Subcutaneous adipose tissue (tissue), 4 donors: ENCODE results near the gene CDH4. TPM values are rescaled to one million over a fixed set of nuclear protein-coding genes. Genes with fewer than 3 reads are reported as not detected.

Experiments used
- total RNA-seq, 4 donors: library from RNA; depleted of rRNA; stranded (reverse); fragments of >200 nt; gene quantifications; one replicate each; pipeline ENCODE4 v1.1.0, GENCODE V29; 2016
- TF ChIP-seq, protein P1 (sequence below): fragments of 450-650 bp; IDR thresholded peaks from one replicate; pipeline ENCODE4 v1.5.1; 2016; ENCODE audit warnings: low read depth, mild to moderate bottlenecking, control low read depth, antibody characterized with exemption, moderate library complexity

The CDH4 gene
- total RNA-seq, 4 donors from 2014 or later = not detected

GRCh38 chr20:61909821-61910220, 657.8 kb downstream of the CDH4 start:
- TF ChIP-seq, protein P1, sequence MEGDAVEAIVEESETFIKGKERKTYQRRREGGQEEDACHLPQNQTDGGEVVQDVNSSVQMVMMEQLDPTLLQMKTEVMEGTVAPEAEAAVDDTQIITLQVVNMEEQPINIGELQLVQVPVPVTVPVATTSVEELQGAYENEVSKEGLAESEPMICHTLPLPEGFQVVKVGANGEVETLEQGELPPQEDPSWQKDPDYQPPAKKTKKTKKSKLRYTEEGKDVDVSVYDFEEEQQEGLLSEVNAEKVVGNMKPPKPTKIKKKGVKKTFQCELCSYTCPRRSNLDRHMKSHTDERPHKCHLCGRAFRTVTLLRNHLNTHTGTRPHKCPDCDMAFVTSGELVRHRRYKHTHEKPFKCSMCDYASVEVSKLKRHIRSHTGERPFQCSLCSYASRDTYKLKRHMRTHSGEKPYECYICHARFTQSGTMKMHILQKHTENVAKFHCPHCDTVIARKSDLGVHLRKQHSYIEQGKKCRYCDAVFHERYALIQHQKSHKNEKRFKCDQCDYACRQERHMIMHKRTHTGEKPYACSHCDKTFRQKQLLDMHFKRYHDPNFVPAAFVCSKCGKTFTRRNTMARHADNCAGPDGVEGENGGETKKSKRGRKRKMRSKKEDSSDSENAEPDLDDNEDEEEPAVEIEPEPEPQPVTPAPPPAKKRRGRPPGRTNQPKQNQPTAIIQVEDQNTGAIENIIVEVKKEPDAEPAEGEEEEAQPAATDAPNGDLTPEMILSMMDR = no peak

DNA sequence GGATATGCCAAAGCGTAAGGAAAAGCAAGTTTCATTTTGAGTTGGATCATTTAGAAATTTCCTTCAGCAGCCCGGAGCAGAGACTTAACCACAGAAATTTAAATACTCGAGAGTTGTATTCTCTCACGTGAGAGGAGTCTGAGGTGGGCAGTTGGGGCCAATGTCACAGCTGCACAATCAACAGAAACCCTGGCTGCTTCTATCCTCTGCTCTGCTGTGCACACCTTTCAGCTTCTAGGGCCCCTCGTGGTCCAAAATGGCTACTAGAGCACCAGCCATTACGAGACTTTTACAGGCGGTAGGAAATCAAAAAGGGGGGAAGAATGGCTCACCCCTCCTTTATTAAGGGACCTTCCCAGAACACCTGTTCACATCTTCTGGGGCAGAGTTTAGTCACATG, 659.8 kb downstream of the CDH4 start:
- TF ChIP-seq, protein P1 = no peak

GRCh38 chr20:61912665-61913422, 660.8 kb downstream of the CDH4 start:
- TF ChIP-seq, protein P1 = no peak

DNA sequence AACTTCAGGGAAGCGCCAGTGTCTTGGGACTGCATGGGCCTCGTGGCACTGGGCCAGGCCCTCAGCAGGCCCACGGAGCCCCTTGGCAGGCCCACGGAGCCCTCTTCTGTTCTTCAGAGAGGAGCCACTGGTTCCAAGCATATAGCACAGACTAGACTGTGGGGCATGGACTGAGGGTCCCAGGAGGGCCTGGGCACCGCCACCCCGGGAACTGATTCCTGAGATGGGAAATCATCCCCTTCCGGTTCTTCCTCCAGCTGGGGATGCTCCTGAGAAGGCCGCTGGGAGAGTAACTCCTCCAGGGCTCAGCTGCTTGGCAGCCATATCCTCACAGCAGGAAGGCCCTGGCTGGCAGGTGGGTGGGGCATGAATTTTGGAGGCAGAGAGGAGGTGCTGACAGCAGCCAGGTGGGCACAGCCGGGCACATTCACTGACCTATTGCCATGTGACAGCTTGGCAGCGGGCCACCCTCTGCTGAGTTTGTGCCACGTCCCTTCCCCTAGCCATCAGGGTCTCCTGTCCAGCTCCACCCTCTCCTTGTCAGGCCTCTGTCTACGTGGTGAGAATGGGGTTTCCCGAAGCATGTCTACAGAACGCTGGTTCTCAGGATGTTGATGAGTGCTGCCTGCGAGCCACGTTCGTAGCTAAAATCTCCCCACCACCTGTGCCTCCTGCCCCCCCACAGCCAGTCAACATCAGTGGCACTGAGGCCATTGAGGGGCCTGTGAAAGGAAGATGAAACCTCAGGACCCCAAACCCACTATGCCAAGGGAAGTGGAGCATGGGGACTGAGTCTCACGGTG, 661.6 kb downstream of the CDH4 start:
- TF ChIP-seq, protein P1 = no peak

DNA sequence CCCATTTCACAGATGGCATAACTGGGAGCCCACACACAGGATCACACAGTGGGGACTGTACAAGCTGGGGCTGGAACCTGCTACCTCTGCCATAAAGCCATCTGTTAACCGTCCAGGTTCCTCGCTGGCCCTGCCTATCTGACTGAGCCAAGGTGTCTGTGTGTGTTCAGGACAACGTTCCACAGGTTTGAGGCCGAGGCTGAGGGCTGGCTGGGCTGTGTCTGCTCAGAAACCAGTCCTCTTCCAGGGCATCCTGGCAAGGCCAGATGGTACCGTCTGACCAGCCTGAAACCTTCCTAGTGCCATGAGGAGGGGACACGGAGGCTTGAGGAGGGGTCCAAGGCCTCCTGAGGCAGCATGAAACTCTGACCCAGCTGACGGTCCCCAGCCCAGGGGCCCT, 663.0 kb downstream of the CDH4 start:
- TF ChIP-seq, protein P1 = no peak

GRCh38 chr20:61916318-61916891, 664.3 kb downstream of the CDH4 start:
- TF ChIP-seq, protein P1 = no peak

DNA sequence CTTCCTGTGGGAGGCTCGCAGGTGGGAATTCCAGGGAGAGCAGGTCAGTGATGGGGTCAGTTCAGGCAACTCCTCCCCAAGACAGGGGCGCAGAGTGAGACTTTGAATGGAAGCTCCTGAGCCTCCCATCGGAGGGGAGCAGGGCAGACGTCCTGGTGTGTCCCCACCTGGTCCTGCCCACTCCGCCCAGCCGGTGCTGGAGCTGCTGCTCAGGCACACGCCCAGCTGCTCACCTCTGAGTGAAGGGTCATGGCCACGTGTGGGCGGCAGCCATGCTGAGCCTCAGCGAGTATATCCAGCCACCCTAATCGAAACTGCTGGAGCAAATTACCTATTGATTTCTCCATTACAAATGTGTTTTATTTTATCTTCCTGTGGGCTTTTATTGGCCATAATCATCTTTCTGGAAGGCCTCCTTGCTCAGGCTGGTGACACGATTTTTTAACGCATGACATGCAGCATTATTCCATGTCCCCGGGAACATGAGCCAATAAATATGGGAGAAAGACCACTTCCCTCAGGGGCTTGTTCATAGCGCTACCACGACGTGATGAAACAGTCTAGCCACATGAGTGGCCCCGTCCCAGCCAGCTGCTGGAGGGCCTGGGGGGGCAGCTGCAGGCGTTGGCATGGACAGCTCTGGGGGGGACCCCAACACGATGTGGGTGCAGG, 665.5 kb downstream of the CDH4 start:
- TF ChIP-seq, protein P1 = no peak
